Hepatocyte (in vitro differentiated cells): Measurements from ENCODE around the gene KCNE3.

ENCODE experiments used
- EZH2phosphoT487 ChIP-seq: fragments of 200-600 bp; sonication (generic); IDR thresholded peaks from one replicate; pipeline ENCODE4 v1.6.1; 2018; ENCODE audit warnings: antibody characterized with exemption, mild to moderate bottlenecking, low read depth, moderate library complexity; ENCODE audit not compliant: unreplicated experiment, severe bottlenecking
- TF ChIP-seq, protein P1 (sequence below): fragments of 200-600 bp; sonication (generic); IDR thresholded peaks from 2 replicates; pipeline ENCODE4 v1.5.1; 2016; ENCODE audit warnings: antibody characterized with exemption, mild to moderate bottlenecking; ENCODE audit not compliant: poor library complexity

- TF ChIP-seq, protein P1, sequence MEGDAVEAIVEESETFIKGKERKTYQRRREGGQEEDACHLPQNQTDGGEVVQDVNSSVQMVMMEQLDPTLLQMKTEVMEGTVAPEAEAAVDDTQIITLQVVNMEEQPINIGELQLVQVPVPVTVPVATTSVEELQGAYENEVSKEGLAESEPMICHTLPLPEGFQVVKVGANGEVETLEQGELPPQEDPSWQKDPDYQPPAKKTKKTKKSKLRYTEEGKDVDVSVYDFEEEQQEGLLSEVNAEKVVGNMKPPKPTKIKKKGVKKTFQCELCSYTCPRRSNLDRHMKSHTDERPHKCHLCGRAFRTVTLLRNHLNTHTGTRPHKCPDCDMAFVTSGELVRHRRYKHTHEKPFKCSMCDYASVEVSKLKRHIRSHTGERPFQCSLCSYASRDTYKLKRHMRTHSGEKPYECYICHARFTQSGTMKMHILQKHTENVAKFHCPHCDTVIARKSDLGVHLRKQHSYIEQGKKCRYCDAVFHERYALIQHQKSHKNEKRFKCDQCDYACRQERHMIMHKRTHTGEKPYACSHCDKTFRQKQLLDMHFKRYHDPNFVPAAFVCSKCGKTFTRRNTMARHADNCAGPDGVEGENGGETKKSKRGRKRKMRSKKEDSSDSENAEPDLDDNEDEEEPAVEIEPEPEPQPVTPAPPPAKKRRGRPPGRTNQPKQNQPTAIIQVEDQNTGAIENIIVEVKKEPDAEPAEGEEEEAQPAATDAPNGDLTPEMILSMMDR, result no peak
- no peak for TF ChIP-seq EZH2phosphoT487
These were observed 38.1 kb downstream of the KCNE3 start for GRCh38 chr11:74429205-74429604.
